Calu3 (cell line): ENCODE results near the gene IGF1R. TPM values are rescaled to one million over a fixed set of nuclear protein-coding genes. Genes with fewer than 3 reads are reported as not detected.

Experiments used
- BruUV-seq: library from RNA; stranded (reverse); fragments of 400-500 nt; replicated peaks from 2 replicates; lab custom pipeline; 2021; lab: Mats Ljungman, UMichigan
- CTCF ChIA-PET: fragments of 300-600 bp; sonication (Branson Sonifier 250); formaldehyde crosslinking; loops from one replicate; lab custom pipeline; 2022; ENCODE audit warnings: antibody characterized with exemption; lab: Charles Lee
- DNase-seq: peaks from one replicate; pipeline ENCODE4 v3.0.0; 2022
- H3K27ac Mint-ChIP-seq: one replicate; pipeline ENCODE4 v1.8.0; 2022; ENCODE audit warnings: mixed read lengths; ENCODE audit not compliant: unreplicated experiment
- H3K27me3 Mint-ChIP-seq: one replicate; pipeline ENCODE4 v1.8.0; 2022; ENCODE audit warnings: mixed read lengths; ENCODE audit not compliant: unreplicated experiment
- H3K36me3 Mint-ChIP-seq: one replicate; pipeline ENCODE4 v1.8.0; 2022; ENCODE audit warnings: mild to moderate bottlenecking, moderate library complexity, mixed read lengths; ENCODE audit not compliant: insufficient read depth, unreplicated experiment
- H3K4me1 Mint-ChIP-seq: one replicate; pipeline ENCODE4 v1.8.0; 2022; ENCODE audit warnings: mild to moderate bottlenecking, low read depth, mixed read lengths; ENCODE audit not compliant: unreplicated experiment
- H3K4me3 Mint-ChIP-seq: one replicate; pipeline ENCODE4 v1.8.0; 2022; ENCODE audit warnings: mild to moderate bottlenecking, low read depth, moderate library complexity, mixed read lengths; ENCODE audit not compliant: unreplicated experiment
- H3K9me3 Mint-ChIP-seq: one replicate; pipeline ENCODE4 v1.8.0; 2022; ENCODE audit warnings: low read depth, mixed read lengths; ENCODE audit not compliant: unreplicated experiment
- CTCF ChIP-seq: fragments of 200-600 bp; IDR thresholded peaks from one replicate; pipeline ENCODE4 v1.8.0; 2022; ENCODE audit warnings: antibody characterized with exemption; ENCODE audit not compliant: unreplicated experiment
- intact Hi-C: fragments of 100-400 bp; cut with micrococcal nuclease; formaldehyde crosslinking; loops from one replicate; pipeline ENCODE4 v1.10.0; 2022; ENCODE audit not compliant: unreplicated experiment
- total RNA-seq: library from RNA; stranded (reverse); gene quantifications from 2 replicates; pipeline ENCODE4 v1.2.3, GENCODE V29; 2022

The IGF1R gene
- total RNA-seq, 1 experiment from 2014 or later, result 73.9 TPM

GRCh38 chr15:98635848-98636247 is 12.5 kb upstream of the IGF1R start:
- Mint-ChIP-seq H3K4me3 (no peak overlapping the region), H3K4me1 (no peaks in the 10 kb centered on the region), H3K27ac (no peak overlapping the region), H3K36me3 (no peaks in the 10 kb centered on the region), H3K27me3 (no peaks in the 10 kb centered on the region), H3K9me3 (no peaks in the 10 kb centered on the region)
- CTCF ChIA-PET, result no interaction called here
- intact Hi-C loops, result no loop called here
- TF ChIP-seq CTCF, result no peak
- DNase-seq, result no peak
- BruUV-seq, result no TSS peak

- Mint-ChIP-seq H3K36me3 (peaks cover 15% of the 10 kb centered on the region), H3K27ac (no peak overlapping the region), H3K4me3 (no peak overlapping the region), H3K27me3 (no peaks in the 10 kb centered on the region), H3K9me3 (no peaks in the 10 kb centered on the region), H3K4me1 (no peaks in the 10 kb centered on the region)
- TF ChIP-seq CTCF, result no peak
- DNase-seq, result no peak
- intact Hi-C loops, result no loop called here
- BruUV-seq, result no TSS peak
- CTCF ChIA-PET, result interaction anchor here (0.6 kb wide), 1 partner anchor 204 kb away, joined by 3 read pairs; no protein-coding TSS in a partner anchor
These were observed 5.2 kb upstream of the IGF1R start for GRCh38 chr15:98643115-98643514.

- Mint-ChIP-seq H3K4me3 (peak overlapping the region; percentile 96), H3K9me3 (no peaks in the 10 kb centered on the region), H3K27me3 (no peaks in the 10 kb centered on the region), H3K27ac (peak overlapping the region; percentile 57), H3K36me3 (peaks cover 50% of the 10 kb centered on the region), H3K4me1 (peaks cover 2% of the 10 kb centered on the region)
- TF ChIP-seq CTCF, result no peak
- DNase-seq, result no peak
- CTCF ChIA-PET, result interaction anchor here (0.6 to 2.2 kb wide), 6 partner anchors 9 to 212 kb away, joined by 3 to 9 read pairs (median 3); no protein-coding TSS in a partner anchor
- BruUV-seq, result TSS peak; percentile 58
- intact Hi-C loops, result loop anchor here (1.0 kb wide), 1 partner anchor 37 kb away; no protein-coding TSS in a partner anchor
These were observed 1.8 kb upstream of the IGF1R start for GRCh38 chr15:98646546-98647025.

- Mint-ChIP-seq H3K27me3 (no peaks in the 10 kb centered on the region), H3K4me3 (peak overlapping the region; percentile 96), H3K4me1 (peaks cover 8% of the 10 kb centered on the region), H3K9me3 (no peaks in the 10 kb centered on the region), H3K36me3 (peaks cover 54% of the 10 kb centered on the region), H3K27ac (peak overlapping the region; percentile 57)
- BruUV-seq, result no TSS peak
- intact Hi-C loops, result loop anchor here (1.0 kb wide), 1 partner anchor 38 kb away; no protein-coding TSS in a partner anchor
- CTCF ChIA-PET, result interaction anchor here (0.6 to 2.2 kb wide), 5 partner anchors 9 to 211 kb away, joined by 3 to 9 read pairs (median 3); no protein-coding TSS in a partner anchor
- DNase-seq, result peak; percentile 90
- TF ChIP-seq CTCF, result peak; percentile 69
These were observed 1.1 kb upstream of the IGF1R start for GRCh38 chr15:98647026-98647773.
